GM21619 (cell line): Measurements from ENCODE around the gene PTPN3.

Experiments
- ATAC-seq: cut with Tn5 transposase; IDR thresholded peaks from one replicate; pipeline ENCODE4 v1.9.1; 2021; ENCODE audit not compliant: unreplicated experiment

Gene PTPN3

DNA sequence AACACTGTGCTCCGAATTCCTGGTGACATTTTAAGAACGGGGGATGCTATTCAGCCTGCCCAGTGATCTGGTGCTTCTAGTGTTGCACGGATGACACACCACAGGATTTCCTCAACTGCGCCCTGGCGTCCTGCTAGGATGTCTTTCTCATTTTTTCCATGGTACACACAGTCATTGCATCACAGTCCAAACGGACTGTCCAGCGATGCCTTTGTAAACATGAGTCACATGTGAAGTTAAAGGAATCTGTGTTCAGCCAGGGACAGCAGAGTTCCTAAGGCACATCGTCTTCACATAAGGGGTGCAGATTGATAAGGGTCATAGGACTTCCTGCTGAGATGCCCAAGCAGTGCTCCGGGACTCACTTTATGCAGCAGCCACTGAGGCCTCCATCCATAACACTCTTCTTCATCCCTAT is 9.3 kb upstream of the PTPN3 start:
- ATAC-seq = no peak

DNA sequence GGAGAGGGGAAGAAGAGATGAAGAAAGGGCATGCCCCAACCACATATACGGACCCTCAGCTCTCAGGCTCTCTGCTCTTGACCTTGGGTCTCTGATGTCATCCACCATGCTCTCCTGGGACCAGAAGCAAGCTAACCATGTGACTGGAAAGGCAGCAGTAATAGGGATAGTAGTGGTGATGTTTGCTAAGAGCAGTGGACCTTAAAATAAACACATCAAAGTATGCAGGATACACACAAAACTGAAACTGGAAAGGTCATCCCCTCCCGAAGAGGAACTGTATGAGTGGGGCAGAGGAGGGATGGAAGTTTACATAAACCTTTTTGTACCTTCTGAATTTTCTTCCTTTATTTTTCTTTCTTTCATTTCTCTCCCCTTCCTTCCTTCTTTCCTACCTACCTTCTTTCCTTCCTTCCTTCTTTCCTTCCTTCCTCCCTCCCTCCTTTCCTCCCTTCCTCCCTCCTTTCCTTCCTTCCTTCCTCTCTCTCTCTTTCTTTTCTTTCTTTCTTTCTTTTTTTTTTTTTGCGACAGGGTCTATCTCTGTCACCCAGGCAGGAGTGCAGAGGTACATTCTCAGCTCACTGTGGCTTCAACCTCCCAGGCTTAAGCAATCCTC is 8.1 kb upstream of the PTPN3 start:
- no peak for ATAC-seq

DNA sequence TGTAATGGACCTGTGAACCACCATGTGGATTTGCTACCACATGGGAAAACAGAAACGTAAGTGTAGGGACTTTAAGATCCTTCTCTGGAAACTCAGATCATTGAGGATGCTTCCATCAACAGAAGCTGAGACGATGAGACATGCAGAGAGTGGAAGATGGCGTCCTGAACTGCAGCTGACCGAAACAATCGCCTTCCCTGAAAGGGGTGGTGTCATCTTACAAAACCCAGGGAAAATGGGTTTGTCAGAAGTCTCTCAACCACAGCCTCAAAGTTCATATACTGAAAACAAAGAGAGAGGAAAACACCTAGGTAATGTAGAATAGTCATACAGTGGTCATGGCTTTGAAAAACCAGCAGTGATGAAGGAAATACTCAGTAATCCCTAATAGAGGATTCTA is 6.6 kb upstream of the PTPN3 start:
- no peak for ATAC-seq

DNA sequence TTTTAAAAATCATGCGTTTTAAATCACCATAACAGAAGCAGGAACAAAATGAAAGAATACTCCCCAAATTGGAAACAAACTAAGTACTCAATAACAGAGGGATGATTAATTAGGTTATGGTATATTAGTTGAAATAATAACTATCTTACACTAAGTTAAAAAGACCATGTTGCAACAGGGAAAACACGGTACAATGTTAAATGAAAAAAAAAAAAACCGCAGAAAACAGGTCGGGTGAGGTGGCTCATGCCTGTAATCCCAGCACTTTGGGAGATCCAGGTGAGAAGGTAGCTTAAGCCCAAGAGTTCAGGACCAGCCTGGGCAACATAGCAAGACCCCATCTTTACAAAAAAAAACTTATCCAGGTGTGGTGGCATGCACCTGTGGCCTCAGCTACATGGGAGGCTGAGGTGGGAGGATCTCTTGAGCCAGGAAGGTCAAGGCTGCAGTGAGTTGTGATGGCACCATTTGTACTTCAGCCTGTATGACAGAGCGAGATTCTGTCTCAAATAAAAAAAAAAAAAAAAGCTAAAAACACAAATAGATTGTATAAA is 2.4 kb upstream of the PTPN3 start:
- no peak for ATAC-seq

DNA sequence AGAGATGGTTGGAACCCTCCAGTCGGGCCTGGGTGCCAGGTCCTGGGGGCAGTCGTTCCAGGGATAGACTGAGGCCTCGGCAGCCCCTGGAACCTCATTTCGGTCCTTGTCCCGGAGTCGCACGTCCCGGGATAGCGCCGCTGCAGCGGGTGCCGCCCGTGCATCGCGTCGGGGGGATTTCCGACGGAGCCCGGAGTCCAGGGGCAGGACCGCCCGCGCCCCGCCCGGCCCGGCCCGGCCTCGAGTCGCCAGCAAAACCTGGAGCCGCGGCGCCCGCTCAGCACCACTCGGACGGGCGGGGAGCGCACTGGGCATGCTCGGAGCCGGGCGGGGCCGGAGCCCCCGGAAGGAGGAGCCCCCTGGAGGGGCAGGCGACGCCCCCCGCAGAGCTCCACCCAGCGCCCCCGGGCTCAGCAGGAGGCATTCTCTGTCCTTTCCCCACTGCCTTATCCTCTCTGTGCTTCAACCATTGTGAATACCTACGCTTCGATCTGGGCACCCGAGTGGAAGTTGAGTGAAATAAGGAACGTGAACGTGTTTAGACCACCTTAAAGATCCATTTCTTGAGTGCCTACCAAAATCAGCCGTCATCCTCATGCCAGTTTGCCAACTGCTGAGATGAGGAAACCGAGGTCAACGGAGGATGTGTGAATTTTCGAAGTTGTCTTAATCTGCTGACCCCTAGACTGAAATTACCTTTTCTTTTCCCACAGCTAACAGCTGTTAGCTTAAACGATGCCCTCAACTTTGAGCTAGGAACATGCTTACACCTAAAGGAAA is 1.7 kb upstream of the PTPN3 start:
- ATAC-seq = no peak

DNA sequence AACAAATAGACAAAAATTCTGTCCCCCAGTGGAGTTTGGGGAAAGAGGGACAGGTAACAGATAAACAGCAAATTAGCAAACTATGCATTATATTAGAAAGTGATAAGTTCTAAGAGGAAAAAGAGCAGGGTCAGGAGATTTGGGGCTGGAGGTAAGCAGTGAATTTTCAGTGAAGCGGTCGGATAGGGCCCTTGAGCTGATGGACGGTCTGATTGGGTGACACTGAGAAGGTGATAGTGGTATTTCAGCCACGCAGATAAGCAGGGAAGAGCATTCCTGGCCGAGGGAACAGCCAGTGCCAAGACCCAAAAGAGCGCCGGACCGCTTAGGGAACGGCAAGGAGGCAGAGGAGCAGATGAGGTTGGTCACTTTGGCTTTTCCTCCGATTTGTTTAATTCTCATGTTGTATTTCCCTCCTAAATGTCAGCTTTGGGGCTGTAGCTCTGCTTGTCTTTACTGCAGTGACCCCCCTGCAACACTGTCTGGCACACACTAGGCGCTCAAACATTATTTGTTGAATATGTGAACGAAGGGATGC is 1.1 kb upstream of the PTPN3 start:
- no peak for ATAC-seq

DNA sequence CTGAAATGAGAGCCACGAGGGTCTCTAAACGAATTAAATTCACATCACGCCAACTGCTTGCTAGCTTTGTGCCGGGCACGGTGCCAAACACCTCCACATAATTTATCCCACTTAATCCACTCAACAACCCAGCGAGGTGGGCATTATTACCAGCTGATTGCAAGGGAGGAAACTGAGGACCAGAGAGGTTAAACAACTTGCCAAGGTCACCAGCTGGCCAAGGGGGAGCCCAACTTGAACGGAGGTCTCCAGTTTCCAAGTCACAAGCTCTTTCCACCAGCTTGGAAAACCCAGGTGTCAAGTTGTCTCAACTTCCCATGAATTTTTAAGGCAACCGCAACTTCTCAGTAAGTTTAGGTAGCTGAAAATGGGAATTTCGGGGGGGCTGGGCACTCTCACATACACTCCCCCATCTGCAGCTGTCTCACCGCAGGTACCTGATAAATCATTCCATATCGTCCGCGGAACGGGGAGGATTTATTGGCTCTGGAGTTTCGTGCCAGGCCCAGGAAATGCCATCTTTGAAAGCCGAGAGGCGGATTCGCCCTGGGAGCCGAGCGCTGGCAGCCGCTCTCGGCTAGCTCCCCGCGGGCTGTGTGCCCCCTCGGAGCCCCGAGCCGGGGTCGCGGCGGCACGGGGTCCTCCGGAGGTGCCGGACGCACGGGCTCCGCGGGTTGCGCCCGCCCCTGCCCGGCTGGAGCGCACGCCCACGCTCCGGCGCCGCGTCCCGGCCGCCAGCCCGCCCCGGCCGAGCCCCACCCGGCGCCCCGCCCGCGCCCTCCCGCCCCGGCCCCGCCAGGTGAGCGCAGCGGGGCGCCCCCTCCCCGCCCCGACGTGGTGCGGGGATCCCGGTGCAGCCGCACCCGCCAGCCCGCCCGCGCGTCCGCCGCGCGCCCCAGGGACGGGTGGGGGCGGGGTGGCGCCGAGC is 617 bp downstream of the PTPN3 start:
- ATAC-seq = no peak

DNA sequence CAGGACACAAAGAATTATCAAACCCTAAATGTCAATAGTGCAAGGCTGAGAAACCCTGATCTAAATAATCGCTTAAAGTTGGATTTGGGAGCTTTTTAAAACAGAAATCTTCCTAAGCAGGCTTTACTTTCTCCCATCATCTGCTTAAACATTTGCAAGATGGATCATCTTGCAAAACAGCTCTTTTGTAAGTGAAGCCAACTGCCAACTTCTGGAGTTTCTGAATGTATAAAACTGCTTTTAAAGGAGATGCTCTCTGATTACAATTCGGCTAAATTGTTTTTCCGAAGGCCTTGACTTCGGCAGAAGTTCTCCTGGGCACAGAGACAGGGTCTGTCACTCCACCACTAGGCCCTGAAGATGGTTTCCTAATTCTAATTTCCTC is 1.3 kb downstream of the PTPN3 start:
- no peak for ATAC-seq

DNA sequence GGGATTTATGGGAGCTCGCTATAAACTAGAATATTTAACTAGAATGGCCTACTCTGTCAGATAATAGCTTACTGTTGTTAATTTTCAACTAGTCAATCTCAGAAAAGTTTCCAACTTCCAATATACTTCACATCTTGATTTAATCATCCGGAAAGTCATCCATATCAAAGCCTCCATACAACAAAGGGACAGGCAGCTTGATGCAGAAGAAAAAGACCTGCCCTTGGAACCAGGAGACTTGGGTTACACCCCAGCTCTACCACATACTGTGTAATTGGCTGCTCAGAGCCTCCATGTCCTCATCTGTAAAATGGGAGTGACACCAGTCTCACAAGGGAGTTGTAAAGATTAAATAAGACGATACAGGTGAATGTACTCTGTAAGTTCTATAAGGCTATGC is 1.9 kb downstream of the PTPN3 start:
- no peak for ATAC-seq

DNA sequence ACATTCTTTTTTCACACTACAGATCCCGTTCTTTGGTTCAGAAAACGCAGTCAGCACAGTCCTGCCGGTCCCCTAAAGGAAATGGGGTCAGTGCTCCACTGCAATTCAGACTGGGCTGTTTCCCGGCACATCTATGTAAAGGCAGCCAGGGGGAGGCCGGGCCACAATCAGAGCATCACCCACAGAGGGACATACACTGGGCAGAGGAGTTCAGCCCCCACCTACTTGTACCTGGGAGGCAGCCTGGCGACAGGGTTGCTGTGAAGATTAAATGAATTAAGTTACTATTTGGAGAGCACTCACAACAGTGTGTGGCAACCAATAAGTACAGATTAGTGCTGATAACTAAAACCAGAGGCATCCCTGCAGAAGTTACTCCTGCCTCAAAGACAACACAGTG is 4.5 kb downstream of the PTPN3 start:
- ATAC-seq = no peak

DNA sequence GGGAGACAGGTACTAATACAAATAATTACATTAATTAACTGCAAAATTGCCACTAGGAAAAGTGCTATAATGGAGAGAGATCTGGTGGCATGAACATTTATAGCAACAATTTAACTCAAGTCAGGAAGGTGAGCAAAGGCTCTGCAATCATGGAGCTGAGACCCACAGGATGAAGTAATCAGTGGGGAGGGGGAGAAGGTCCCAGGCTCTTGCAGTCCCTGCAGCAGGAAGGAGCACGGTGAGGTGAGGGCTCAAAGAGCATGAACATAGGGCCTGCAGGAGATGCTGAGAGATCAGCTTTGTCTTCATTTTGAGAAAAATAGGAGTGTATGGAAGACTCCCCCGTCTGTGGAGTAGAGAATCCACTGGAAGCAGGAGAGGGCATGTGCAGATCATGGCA is 6.5 kb downstream of the PTPN3 start:
- no peak for ATAC-seq

DNA sequence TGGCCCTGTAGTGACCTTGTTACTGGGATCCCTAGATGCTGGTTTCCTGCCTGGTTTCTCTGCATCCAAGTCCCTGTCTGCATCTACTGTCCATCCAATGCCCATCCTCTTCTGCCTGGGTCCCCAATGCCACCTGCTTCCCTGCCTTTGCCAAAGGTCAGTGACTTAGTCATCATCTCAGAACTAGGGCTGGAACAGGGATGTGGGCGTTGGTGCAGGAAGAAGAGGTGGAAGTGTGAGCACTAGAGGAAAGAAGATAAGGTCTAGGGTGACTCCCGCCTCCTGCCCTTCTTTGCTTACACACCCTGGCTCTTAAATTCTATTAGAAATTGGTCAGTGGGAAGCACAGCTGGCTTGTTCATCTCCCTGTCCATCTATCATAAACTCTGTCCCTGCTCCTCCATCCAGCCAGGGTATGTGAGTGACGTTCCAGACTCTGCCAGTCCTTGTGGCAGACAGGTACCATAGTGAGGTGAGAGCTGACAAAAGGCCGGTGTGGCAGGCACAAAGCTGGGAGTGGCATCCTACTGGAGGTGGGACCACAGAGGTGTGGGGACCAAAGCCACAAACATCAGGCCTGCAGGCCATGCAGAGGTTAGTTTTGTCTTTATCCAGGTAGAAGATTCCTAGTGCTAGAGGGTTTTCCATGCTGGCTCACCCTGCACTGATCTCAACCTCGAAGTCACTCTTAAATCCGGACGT is 9.2 kb downstream of the PTPN3 start:
- ATAC-seq = no peak

DNA sequence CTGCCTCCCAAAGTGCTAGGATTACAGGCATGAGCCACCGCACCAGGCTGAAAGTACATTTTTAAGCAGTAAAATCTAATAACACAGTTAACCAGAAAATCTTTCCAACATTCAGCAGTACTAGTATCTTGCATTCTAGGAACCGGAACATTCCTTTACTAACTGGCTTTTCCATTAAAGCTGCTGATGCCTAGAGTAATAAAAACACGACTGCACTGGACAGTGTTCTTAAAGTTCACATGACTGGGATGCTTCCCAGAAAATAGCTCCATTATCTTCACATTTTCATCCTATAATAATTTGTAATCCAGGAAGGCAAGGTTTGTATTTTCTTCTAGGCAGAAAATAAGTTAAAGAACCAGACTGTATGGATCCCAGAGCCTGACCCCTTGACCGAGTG is 9.8 kb downstream of the PTPN3 start:
- no peak for ATAC-seq

DNA sequence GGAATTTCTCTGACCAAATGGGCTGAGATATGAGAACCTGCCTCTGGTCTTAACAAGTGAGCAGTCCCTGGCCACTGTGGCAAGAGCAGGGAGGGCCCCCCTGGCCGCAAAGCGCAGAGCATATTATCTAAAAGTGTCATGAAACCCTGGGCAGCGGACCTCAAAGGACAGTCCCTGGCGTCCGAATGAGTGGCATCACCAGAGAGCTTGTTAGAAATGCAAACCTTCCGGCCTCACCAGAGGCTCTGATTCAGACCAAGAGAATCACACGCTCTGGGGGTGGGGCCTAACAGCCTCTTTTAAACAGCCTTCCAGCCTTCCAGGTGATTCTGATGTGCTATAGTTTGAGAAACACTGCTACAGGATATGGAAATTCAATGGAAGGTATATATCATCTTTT is 10.9 kb downstream of the PTPN3 start:
- no peak for ATAC-seq

DNA sequence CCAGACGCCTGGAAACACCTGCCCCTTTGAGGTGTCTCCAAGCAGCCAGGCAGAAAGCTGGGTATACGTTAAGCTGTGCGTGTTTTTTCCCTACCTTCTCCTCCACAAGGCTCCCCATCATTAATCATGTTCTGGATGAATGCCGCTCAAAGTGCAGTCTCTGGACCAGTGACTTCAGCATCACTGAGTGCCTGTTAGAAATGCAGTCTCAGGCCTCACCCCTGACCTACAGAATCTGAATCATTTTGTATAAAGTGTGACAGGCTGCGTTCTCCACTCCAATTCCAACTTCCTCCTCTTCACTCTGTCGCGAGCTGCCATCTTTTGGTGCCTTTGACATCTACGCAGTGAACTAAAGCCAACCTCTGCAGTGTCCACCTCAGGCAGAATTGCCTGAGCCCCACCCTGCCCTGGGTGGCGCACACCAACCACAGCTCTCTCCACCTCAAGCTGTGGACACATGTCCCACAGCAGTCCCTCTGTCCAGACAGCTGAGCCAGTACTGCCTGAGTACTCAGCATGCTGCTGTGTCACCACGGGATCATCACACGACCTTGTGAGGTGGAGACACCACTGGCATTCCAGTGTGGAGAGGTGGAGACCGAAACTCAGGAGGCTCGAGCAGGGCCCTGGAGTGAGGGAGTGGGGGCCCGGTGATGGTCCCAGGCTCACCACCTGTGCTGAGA is 14.2 kb downstream of the PTPN3 start:
- ATAC-seq = no peak

DNA sequence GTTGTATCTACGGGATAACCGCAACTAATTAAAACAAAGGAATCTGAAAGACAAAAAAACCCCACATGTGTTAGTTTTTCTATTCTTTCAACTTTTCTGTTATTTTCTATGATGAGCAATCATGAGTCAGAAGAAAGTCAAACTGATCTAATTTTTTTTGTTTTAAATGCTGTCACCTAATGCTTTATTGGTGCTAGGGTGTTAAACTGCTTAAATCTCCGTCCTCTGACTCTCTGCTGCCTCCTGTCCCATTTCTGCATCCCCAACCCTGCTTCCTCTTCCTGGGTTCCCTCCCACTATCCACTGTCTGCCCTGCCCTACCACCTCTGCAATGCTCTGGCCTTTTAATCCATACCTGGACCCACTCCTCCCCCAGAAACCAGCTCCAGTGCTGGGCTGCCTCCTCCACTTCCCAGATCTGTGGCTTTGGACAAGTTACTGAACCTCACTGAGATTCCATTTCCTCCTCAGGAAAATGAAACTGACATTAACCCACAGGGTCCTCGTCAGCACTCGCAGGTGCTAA is 15.7 kb downstream of the PTPN3 start:
- ATAC-seq = no peak

DNA sequence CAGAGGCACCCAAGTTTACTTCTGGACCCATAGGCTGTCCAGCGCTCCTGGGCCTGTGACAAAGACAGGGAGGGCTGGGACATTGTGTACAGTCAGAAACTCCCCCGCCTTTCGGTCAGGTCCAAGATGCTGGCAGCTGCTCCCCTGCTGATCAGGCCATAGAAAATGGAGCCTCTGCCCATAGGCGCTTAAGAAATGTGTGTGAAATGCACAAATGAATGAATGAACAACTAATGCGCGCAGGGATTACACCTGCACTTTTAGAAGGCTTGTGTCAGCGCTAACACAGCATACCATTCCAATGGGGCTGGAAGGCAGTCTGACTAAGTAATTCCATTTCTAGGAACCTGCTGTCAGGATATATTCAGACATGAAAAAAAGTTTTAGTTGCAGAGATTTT is 16.3 kb downstream of the PTPN3 start:
- no peak for ATAC-seq

DNA sequence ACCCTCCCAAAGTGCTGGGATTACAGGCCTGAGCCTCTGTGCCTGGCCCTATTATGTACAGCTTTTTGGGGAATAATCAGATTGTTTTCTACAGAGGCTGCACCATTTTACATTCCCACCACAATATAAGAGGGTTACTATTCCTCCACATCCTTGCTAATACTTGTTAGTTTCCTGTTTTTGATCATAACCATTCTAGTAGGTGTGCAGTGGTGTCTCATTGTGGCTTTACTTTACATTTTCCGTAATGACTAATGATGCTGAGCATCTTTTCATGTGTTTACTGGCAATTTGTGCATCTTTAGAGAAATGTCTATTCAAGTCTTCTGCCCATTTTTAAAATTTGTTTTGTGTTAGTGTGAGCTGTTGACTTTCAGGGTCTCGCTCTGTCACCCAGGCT is 18.3 kb downstream of the PTPN3 start:
- no peak for ATAC-seq

DNA sequence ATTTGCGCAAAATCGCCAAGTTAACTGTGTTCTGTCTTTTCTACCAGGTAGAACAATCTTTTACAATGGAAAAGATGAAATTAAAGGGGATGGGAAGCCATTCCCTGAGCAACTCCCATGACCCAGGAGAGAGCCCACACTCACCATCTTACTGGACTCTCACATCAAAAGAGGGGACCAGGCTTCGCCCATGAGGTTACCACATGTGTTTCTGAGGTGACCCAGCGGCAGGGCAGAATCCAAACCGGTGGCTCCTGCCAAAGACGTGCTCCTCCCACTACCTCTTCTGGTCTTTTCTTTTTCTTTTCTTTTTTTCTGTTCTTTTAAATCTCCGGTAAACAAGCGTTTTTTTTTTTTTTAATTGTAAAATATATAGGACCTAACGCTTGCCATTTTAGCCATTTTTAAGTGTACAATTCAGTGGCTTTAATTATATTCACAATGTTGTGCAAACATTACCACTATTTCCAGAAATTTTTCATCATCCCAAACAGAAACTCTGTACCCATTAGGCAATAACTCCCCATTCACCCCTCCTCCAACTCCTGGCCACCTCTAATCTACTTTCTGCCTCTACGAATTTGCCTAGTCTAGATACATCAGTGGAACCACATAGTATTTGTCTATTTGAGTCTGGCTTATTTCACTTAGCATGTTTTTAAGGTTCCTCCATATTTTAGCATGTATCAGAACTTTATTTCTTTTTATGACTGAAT is 19.3 kb downstream of the PTPN3 start:
- ATAC-seq = no peak
